ENCODE results near the gene KRCC1. TPM values are rescaled to one million over a fixed set of nuclear protein-coding genes. Genes with fewer than 3 reads are reported as not detected.

Gene KRCC1
- total and polyA plus RNA-seq, 9 of the 15 experiments (the other 6 are each of a cell fraction or from before 2014, with no cell fraction given), result 1.9 to 6.0 (median 2.2) TPM

GRCh38 chr2:88057437-88057844, 1.9 kb upstream of the KRCC1 start (continued):
- TF ChIP-seq PPARD (CRISPR knock-in tag; IDR thresholded peaks at IDR 0.05), result no peak
- TF ChIP-seq AFF1 (IDR thresholded peaks at IDR 0.05; ENCODE audit: low read depth in 1 of 2, partially characterized antibody in 2 of 2), result no peak
- TF ChIP-seq ZBTB17 (CRISPR knock-in tag; IDR thresholded peaks at IDR 0.05), result no peak
- TF ChIP-seq, protein P1, sequence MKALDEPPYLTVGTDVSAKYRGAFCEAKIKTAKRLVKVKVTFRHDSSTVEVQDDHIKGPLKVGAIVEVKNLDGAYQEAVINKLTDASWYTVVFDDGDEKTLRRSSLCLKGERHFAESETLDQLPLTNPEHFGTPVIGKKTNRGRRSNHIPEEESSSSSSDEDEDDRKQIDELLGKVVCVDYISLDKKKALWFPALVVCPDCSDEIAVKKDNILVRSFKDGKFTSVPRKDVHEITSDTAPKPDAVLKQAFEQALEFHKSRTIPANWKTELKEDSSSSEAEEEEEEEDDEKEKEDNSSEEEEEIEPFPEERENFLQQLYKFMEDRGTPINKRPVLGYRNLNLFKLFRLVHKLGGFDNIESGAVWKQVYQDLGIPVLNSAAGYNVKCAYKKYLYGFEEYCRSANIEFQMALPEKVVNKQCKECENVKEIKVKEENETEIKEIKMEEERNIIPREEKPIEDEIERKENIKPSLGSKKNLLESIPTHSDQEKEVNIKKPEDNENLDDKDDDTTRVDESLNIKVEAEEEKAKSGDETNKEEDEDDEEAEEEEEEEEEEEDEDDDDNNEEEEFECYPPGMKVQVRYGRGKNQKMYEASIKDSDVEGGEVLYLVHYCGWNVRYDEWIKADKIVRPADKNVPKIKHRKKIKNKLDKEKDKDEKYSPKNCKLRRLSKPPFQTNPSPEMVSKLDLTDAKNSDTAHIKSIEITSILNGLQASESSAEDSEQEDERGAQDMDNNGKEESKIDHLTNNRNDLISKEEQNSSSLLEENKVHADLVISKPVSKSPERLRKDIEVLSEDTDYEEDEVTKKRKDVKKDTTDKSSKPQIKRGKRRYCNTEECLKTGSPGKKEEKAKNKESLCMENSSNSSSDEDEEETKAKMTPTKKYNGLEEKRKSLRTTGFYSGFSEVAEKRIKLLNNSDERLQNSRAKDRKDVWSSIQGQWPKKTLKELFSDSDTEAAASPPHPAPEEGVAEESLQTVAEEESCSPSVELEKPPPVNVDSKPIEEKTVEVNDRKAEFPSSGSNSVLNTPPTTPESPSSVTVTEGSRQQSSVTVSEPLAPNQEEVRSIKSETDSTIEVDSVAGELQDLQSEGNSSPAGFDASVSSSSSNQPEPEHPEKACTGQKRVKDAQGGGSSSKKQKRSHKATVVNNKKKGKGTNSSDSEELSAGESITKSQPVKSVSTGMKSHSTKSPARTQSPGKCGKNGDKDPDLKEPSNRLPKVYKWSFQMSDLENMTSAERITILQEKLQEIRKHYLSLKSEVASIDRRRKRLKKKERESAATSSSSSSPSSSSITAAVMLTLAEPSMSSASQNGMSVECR (CRISPR knock-in tag; IDR thresholded peaks at IDR 0.05), result no peak
- TF ChIP-seq DACH1 (IDR thresholded peaks at IDR 0.05; ENCODE audit: partially characterized antibody), result peak; percentile 50
- no peak for TF ChIP-seq U2AF1 (optimal IDR thresholded peaks at IDR 0.05; ENCODE audit: low read depth, low read length)
- peak in 1 of 2 experiments; percentile 44; a peak in 3 of 4 replicates for TF ChIP-seq HDAC1 (IDR thresholded peaks at IDR 0.05)
- TF ChIP-seq BMI1 (IDR thresholded peaks at IDR 0.05; ENCODE audit: low read length), result no peak
- no peak for TF ChIP-seq MEIS2 (IDR thresholded peaks at IDR 0.05; ENCODE audit: partially characterized antibody)
- TF ChIP-seq XRCC5 (IDR thresholded peaks at IDR 0.05; ENCODE audit: low read depth, low read length), result no peak
- peak; percentile 58 for TF ChIP-seq ZNF766 (CRISPR knock-in tag; conservative IDR thresholded peaks at IDR 0.05)
- no peak for TF ChIP-seq ZNF253 (CRISPR knock-in tag; conservative IDR thresholded peaks at IDR 0.05)
- TF ChIP-seq HNRNPUL1 (IDR thresholded peaks at IDR 0.05; ENCODE audit: low read length), result no peak
- 0 out of 2 replicates have a peak, but pooled peaks have one; percentile 41 for TF ChIP-seq EP400 (IDR thresholded peaks at IDR 0.05)
- TF ChIP-seq SPI1 (IDR thresholded peaks at IDR 0.05; ENCODE audit: borderline replicate concordance, low read depth, low read length), result no peak
- TF ChIP-seq, protein P2, sequence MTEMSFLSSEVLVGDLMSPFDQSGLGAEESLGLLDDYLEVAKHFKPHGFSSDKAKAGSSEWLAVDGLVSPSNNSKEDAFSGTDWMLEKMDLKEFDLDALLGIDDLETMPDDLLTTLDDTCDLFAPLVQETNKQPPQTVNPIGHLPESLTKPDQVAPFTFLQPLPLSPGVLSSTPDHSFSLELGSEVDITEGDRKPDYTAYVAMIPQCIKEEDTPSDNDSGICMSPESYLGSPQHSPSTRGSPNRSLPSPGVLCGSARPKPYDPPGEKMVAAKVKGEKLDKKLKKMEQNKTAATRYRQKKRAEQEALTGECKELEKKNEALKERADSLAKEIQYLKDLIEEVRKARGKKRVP (CRISPR knock-in tag; IDR thresholded peaks at IDR 0.05), result no peak
- no peak for TF ChIP-seq ZNF134 (CRISPR knock-in tag; conservative IDR thresholded peaks at IDR 0.05)
- TF ChIP-seq ZKSCAN8 (CRISPR knock-in tag; IDR thresholded peaks at IDR 0.05), result no peak
- no peak for TF ChIP-seq ESRRB (CRISPR knock-in tag; IDR thresholded peaks at IDR 0.05; ENCODE audit: borderline replicate concordance)
- peak; percentile 53 for TF ChIP-seq STAT5A (IDR thresholded peaks at IDR 0.05; ENCODE audit: borderline replicate concordance, low read length)
- TF ChIP-seq POLR2A (conservative IDR thresholded peaks at IDR 0.05), result no peak
- no peak for TF ChIP-seq ZNF143 (CRISPR knock-in tag; IDR thresholded peaks at IDR 0.05)
